ENCODE measurements around the gene FUOM. TPM values are rescaled to one million over a fixed set of nuclear protein-coding genes. Genes with fewer than 3 reads are reported as not detected.
A peak's percentile ranks its signal among the peaks of the same experiment; 100 is the strongest.

Gene FUOM
- total RNA-seq, 1 donor from 2014 or later = 75.5 TPM

GRCh38 chr10:133394064-133394663 is 36.3 kb upstream of the FUOM start, which contains the start of gene MTG1:
Gene MTG1, plus strand, starts transcription at chr10:133394157. Its CDS starts 64 bp downstream, at chr10:133394221.
- no peak for TF ChIP-seq CTCF (conservative IDR thresholded peaks at IDR 0.05; ENCODE audit: low read depth, low read length)
- DNase-seq (ENCODE audit: low read depth) = no peak
- peak within 1 kb of the TSS; percentile 99 for H3K4me3 ChIP-seq (ENCODE audit: low read depth, low read length)

GRCh38 chr10:133393401-133394063 is 35.7 kb upstream of the FUOM start:
- peak overlapping the region; percentile 99 for H3K4me3 ChIP-seq (ENCODE audit: low read depth, low read length)
- no peak for TF ChIP-seq CTCF (conservative IDR thresholded peaks at IDR 0.05; ENCODE audit: low read depth, low read length)
- no peak for DNase-seq (ENCODE audit: low read depth)

GRCh38 chr10:133391761-133392518 is 34.1 kb upstream of the FUOM start:
- TF ChIP-seq CTCF (conservative IDR thresholded peaks at IDR 0.05; ENCODE audit: low read depth, low read length) = no peak
- DNase-seq (ENCODE audit: low read depth) = no peak

GRCh38 chr10:133391249-133391635 is 33.4 kb upstream of the FUOM start:
- H3K4me3 ChIP-seq (ENCODE audit: low read depth, low read length) = no peak overlapping the region

More at GRCh38 chr10:133391761-133392518, 34.1 kb upstream of the FUOM start:
- no peak overlapping the region for H3K4me3 ChIP-seq (ENCODE audit: low read depth, low read length)

GRCh38 chr10:133390597-133391248 is 32.9 kb upstream of the FUOM start:
- DNase-seq (ENCODE audit: low read depth) = no peak
- TF ChIP-seq CTCF (conservative IDR thresholded peaks at IDR 0.05; ENCODE audit: low read depth, low read length) = no peak
- no peak overlapping the region for H3K4me3 ChIP-seq (ENCODE audit: low read depth, low read length)

More at GRCh38 chr10:133391249-133391635, 33.4 kb upstream of the FUOM start:
- no peak for TF ChIP-seq CTCF (conservative IDR thresholded peaks at IDR 0.05; ENCODE audit: low read depth, low read length)
- no peak for DNase-seq (ENCODE audit: low read depth)

- no peak for DNase-seq (ENCODE audit: low read depth)
- no peak overlapping the region for H3K4me3 ChIP-seq (ENCODE audit: low read depth, low read length)
- TF ChIP-seq CTCF (conservative IDR thresholded peaks at IDR 0.05; ENCODE audit: low read depth, low read length) = no peak
These were observed 31.4 kb upstream of the FUOM start for GRCh38 chr10:133388973-133389818.

All from epithelial cell of proximal tubule (primary cell).